ENCODE data around the gene UGT3A2.
"Not testable (repeated sequence)": the region's sequence is repeated elsewhere in the genome, so short reads cannot be mapped to it uniquely, and the experiment has no call there.

UGT3A2 gene

DNA sequence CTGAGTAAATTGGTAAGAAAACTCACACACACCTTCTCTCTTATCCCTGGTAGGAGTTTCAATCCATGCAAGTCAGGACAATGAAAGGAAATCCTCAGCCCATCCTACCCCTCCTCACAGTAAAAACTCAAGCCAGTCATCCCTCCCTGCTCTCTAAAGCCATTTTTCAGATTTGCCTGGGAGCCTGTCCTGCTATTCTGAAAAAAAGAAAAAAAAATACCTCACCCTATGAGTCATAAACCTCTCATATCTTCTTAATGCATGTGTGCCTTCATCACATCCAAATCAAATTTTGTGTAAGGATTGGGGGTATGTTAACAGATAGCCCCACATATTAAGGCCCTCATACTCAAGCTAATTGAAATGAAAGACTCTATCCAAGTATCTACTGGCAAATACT is 14.1 kb downstream of the UGT3A2 start:
- no peak for DNase-seq

DNA sequence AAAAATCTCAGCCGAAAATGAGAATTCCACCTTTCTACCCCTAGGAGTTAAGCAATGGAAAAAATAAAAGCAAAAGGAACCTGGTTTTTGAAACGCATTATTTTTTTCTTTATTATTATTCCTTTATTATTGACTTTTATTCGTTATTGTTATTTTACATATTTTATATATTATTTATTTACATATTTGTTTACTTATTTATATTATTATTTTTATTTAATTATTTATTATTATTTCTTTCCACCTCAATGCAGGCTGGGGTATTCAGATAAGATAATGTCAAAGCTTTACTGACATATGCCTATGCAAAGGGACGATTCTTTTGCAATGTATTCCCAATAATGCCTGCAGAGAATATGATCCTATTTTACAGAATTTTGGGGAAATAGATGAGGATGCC is 16.7 kb downstream of the UGT3A2 start:
- no peak for DNase-seq

DNA sequence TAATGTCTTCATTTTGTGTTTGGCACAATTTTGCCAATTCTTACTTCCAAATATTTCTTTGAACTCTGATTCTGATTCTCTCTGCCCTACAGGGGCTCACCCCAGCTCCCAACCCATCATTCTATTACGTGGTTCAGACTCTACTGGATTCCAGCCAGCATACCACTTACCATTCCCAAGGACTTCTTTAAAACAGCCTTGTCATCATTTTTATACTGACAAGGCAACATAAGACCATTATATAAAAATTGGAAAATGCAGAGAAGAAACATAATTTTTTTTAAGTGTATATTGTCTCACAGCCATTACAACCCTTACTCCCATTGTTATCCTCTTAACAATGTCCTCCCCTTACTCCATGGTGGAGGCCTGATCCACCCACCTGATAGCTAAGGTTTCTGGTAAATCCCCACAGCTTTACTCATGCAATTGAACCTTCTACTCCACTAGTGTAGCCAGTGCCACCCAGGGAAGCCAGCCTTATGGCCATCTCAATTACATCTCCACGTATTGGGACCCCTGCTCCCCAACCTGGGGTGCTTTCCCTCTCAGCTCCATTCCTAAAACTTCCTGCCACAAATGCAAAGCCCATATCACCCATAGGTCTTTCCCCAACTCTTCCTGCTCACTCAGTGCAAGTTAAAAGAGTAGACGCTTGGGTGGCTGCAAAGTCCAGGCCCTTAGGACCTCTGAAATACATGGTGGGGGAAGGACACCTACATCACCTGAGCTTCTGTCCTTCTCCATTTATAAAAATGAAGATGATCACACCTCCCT is 19.1 kb downstream of the UGT3A2 start:
- DNase-seq, result no peak

DNA sequence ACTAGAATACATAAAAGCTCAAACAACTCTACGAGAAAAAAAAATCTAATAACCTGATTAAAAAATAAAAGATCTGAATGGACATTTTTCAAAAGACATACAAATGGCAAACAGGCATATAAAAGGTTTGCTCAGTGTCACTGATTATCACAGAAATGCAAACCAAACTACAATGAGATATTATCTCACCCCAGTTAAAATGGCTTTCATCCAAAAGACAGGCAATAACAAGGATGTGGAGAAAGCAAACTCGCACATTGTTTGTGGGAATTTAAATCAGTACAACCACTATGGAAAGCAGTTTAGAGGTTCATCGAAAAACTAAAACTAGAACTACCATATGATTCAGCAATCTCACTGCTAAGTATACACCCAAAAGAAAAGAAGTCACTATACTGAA is 20.8 kb downstream of the UGT3A2 start:
- no peak for DNase-seq

DNA sequence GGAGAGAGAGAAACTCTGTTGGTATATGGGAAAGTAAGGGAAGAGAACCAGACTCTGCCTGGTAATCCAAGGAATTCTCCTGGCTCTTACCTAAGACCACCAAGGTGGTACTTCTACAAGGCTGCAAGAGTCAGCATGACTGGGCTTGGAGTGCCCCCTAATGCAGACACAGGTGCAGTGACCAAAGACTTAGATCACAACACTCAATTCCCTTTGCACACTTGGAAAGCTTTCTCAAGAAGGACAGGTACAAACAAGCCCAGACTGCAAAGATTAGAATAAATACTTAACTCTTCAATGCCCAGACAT is 25.2 kb downstream of the UGT3A2 start:
- no peak for DNase-seq

DNA sequence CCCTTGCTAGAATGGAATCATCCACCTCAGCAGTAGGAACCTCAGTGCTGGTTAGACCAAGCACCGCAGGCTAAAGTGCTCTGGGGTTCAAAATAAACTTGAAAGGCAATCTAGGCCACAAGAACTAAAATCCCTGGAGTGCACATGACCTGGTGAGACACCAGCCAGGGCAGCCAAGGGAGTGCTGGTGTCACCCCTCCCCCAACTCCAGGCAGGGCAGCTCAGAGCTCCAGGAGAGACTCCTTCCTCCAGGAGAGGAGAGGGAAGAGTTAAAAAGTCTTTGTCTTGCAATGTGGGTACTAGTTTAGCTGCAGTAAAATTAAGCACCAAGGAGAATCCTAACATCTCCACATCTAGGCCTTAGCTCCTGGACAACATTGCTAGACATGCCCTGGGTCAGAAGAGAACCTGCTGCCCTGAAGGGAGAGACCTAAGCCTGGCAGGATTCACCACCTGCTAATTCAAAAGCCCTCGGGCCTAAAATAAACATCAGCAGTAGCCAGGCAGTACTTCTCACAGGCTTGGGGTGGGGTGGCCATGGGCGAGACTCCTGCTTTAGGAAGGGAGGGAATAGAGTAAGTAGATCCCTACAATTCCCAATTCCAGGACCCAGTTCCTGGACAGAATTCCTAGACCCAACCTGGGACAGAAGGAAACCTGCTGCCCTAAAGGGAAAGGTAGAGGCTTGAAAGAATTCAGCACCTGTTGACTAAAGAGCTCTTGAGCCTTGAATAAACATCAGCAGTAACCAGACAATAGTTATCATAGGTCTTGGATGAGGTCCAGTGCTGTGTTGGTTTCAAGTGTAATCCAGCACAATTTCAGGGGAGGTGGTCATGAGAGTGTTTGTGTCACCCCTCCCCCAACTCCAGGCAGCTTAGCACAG is 25.8 kb downstream of the UGT3A2 start:
- DNase-seq, result no peak

DNA sequence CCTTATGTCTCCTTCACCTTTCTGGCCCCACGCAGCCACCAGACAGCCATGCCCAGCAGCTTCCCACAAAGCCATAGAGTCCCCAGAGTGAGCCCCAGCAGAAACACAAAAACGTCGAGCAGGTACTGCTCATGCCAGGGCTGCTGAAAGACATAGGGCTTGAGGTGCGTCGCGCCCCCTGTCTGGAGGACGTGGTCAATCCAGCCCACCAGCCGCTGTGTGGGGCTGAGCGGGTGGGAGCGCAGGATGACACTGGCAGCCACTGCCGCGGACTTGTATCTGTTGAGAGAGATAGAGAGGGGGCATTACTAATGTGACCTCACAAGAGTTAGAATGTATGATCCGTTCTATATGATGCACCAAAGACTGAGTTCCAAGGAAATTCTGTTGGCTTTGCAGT is 31.0 kb downstream of the UGT3A2 start:
- no peak for DNase-seq

DNA sequence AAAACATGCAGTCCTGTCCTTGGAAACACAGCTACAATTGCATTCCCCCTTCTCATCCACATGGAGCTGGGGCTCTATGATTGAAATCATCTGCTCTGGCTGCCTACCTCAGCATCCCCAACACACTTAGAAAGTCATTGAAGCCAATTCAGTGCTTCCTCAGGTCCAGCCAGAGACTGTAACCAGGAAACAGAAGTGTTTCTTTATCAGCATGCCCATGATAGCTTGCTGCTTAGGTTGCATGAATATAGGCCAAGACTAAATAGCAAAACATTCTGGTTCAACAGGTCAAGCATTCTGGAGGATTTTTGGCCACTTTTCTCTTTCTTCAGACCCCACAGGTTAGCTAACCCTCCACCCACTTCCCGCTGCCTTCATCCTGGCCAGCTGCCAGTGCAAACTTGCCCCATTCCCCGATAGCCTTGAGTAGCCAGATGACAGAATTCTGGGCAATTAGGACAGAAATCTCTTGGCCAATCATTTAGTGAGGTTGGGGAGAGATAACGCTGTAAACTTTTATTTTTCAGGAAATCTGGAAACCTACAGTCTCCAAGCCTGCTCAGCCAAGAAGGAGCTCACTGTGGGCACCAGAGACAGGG is 32.0 kb downstream of the UGT3A2 start:
- not testable (repeated sequence) for DNase-seq

DNA sequence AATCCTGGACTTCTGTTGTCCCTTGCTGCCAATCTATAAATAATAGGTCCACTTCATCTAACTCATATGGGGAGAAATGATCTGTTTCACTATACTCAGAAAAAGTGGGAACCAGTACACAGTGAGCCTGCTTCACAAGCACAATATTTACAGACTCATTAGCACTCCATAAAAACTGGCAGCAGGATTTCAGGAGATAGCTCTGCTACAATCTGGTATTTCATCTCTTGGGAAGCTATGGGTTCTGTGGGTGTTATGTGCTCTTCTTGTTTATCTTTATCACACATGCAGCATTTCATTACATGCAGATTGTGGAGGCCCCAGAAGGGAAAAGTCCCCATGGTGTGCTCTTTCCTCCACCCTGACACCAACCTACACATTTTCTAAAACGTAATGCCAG is 33.2 kb downstream of the UGT3A2 start:
- no peak for DNase-seq

DNA sequence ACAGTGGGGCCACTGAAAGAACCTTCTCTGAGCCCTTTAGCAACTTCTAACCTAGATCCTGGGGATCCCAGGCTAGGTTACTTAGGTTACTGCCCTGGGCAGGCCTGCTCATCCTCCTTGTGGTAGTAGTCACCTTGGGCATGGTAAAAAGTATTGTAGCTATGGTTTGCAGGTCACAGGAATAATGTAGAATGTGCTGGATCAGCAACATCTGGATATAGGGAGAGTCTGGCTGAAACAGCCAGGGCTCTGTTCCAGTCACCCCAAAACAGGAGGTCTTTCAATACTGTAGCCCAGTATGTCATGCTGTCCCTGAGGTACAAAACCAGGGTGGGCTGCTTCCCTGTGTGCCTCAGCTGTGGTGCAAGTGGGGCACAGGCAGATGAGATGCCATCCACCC is 33.6 kb downstream of the UGT3A2 start:
- DNase-seq, result no peak

DNA sequence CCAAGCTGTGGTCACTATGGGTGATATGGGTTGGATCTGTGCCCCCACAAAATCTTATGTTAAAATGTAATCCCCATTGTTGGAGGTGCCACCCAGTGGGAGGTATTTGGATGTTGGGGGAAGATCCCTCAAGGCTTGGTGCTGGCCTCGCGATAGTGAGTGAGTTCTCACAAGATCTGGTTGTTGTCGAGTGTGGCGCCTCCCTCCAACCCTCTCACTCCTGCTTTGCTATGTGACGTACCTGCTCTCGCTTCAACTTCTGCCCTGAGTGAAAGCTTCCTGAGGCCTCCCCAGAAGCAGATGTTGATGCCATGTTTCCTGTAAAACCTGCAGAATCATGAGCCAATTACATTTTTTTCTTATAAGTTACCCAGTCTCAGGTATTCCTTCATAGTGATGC is 35.5 kb downstream of the UGT3A2 start:
- DNase-seq, result no peak

DNA sequence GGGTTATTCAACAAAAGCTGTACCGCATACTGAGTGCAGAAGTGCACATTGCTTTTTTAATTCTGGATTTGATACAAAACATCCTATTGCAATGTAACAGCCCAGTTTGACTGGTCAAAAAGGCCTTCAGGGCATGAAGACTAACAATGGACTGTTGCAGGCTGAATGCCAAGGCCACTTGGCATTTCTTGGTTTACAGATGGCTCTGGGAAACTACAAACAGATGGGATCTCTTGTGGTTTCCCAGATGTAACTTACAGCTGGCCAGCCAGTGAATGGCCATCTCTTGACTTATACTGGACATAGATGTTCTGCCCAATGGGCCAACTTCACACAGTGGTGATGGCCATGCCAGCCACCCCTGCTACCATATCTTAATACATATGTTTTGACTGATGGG is 36.8 kb downstream of the UGT3A2 start:
- DNase-seq, result no peak

DNA sequence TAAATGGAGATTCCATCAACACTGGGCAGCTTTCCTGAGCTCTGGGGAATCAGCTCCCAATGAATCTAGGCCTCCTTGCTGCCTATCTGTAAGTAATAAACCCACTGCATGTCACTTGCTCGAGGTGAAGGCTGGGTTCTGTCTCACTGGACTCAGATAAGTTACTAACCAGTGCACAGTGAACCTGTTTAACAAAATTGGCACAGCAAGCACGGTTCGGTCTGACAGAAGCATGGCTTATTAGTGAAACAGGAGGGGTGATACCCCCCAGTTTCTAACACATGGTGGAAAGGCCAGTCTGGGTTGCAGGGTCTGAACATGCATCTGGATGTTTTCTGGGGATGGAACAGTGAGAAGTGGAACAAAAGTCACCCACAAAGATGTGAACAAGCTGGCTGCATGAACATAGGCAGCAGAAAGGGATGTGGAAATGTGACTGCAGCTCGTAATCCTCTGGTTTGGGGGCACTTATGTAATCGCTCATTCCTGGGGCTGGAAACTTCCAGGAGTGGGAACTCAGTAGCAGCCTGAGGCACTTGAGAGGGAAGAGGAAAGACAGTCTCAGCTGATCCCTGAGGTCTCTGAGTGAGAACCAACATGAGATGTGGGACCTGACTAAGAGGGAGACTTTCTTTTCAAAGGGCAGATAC is 37.7 kb downstream of the UGT3A2 start:
- no peak for DNase-seq

DNA sequence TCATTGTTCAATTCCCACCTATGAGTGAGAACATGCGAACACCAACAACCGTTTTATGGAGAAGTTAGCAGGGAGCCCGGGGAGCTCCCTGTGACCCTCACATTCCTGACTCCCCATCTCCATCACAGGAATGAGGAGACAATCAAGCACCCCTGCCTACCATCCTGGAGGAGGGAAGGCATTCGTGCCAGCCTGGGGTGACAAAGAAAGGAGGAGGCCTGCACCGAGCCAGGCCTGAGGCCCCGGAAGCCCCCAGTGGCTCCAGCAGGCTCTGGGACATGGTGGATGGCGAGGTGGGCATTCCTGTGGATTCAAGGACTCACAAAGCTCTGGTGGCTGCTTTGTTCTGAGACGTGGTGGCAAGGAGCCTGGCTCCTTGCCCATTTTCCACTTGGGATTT is 39.0 kb downstream of the UGT3A2 start:
- DNase-seq, result no peak

DNA sequence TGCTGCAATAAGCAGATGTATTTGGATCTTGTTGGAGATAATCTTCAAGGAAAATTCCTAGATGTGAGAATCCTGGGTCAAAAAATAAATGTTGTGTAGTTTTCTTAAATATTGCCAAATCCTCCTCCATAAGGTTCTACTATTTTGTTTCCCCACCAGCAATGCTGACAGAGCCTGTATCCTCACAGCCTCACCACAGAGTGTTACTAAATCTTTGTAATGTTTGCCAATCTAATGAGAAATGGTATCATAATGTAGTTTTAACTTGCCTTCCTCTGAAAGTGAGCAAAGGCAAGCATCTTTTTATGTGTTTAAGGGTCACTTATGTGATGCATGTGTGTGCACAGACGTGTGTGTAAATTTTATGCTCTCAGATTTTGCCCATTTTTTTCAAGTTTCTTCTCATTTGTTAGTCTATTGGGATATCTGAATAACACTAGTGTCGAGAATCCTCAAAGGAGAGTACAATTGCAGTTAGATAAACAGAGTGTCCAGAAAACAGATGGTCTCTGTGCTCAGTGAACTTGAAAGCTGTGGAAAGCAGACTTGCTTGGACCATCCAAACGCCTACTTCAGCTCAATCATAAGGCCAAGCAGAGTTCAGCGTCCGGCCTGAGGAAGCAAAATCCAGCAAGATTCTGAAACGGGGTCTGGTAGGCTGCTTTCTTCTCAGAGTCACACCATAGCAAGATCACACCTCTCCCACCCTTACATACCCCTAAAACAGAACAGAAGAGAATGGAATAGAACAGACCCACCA is 39.8 kb downstream of the UGT3A2 start:
- DNase-seq, result no peak

DNA sequence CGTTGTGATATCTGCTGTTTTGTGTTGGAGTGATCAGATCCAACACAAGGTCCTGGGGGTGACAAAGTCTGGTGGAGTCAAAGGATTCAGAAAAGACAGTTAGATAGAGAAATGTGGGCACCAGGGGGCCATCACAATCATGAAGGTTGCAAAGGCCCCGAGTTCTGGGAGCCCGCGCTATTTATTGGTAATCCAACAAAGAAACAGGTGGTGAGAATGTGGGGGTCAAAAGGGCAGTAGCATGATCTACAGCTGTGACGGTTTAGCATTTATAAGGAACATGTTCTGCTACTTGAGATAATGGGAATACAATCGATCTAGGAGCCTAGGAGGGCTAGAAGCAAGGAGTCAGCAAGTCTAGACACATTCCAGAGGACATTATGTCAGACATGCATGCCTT is 44.4 kb downstream of the UGT3A2 start:
- not testable (repeated sequence) for DNase-seq

DNA sequence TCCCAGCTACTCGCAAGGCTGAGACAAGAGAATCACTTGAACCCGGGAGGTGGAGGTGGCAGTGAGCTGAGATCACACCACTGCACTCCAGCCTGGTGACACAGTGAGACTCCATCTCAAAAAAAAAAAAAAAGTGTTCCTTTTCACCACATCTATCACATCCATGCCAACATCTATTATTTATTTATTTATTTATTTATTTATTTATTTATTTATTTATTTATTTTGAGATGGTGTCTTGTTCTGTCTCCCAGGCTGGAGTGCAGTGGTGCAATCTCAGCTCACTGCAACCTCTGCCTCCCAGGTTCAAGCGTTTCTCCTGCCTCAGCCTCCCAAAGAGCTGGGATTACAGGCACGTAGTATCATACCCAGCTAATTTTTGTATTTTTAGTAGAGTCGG is 47.1 kb downstream of the UGT3A2 start:
- not testable (repeated sequence) for DNase-seq

DNA sequence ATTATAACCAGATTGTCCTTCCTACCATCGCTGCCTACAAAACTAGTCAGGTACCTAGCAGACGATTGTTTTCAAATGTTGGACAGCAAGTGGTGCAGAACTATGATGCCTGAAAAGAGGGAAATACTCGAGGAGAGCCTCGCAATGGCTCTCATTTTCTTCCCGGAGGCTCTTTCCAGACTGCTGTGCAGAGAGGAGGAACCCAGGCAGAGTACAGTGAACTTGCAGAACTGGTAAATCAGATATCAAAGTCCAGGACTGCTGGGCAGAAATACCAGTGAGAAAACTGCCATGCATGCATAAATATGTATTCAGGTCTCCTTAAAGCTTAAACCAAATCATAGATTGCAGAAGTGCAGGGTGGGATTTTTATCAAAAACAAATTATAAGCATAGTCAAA is 49.1 kb downstream of the UGT3A2 start:
- no peak for DNase-seq

DNA sequence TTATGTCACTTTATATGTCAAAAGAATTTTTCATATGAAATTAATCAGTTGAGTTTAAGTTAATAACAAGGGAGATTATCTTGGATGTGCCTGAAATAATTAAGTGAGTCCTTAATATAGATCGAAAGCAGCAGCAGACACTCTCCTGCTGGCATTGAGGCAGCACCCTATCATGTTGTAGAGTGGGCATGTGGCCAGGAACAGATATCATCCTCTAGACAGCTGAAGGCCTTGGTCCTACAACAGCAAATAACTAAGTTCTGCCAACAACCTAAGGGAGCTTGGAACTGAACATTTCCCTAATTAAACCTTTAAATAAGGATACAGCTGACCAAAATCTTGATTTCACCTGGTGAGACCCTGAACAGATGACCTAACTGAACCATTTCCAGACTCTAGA is 49.7 kb downstream of the UGT3A2 start:
- DNase-seq, result no peak

DNA sequence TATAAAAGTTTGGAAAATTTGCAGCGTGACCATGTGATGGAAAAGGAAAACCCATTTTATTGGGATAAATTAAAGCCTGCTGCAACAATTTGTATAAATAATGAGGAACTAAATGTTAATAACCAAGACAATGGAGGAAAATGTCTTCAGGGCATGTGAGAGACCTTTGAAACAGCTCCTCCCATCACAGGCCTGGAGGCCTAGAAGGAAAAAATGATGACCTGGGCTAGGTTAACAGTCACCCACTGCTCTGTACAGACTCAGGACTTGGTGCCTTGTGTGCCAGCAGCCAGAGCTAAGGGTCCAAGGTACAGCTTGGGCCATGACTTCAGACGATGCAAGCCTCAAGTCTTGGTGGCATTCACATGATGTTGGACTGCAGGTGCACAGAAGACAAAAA is 53.5 kb downstream of the UGT3A2 start:
- DNase-seq, result no peak

DNA sequence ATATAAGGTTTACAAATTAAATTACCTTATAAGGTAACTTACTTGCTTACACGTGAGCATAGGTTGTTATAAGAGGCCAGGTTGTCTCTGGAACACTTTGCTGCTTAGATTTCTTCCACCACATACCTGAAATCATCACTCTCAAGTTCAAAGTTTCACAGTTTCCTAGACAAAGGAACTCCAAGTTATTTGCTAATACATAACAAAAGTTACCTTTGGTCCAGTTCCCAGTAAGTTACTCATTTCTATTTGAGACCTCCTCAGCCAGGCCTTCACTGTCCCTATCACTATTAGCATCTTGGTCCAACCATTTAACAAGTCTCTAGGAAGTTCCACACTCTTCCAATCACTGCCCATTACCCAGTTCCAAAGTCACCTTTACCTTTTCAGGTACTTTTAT is 57.0 kb downstream of the UGT3A2 start:
- DNase-seq, result no peak

DNA sequence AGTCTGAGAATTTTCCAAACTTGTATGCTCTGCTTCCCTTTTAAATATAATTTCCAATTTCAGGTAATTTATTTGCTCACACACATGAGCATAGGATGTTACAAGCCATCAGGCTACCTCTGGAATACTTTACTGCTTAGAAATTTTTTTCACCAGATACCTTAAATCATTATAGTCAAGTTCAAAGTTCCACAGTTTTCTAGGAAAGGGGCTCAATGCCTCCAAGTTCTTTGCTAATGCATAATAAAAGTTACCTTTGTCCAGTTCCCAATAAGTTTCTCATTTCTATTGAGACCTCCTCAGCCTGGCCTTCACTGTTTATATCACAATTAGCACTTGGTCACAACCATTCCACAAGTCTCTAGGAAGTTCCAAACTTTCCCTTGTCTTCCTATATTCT is 59.3 kb downstream of the UGT3A2 start:
- DNase-seq, result no peak

DNA sequence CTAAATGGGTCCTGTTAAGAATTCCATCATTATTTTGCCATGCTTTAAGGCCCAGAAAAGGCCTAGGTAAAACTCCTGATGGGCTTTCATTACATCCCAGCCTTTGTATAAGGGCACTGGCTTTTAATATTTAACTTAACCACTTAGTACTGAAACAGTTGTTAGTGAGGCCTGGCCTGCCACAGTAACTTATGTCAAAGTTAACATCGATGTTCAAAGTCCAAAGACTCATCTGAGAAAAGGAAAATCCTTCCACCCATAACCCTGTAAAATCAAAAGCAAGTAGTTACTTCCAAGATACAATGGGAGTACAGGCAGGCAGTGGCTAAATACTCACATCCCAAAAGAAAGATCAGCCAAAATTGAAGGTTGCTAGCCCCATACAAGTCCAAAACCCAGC is 60.5 kb downstream of the UGT3A2 start:
- no peak for DNase-seq

Measured in SW 1271 (cell line).